GM23248 (cell line): ENCODE data around the gene GBP5. TPM values are rescaled to one million over a fixed set of nuclear protein-coding genes. Genes with fewer than 3 reads are reported as not detected.

ENCODE experiments used
- DNase-seq: peaks from one replicate; pipeline ENCODE4 v3.0.0-alpha.2; 2015
- H2AFZ ChIP-seq: fragments of 200-600 bp; sonication (generic); 2 replicates; pipeline ENCODE4 v1.6.1; 2016; ENCODE audit warnings: antibody characterized with exemption
- H3F3A ChIP-seq: fragments of 200-600 bp; sonication (generic); 2 replicates; pipeline ENCODE4 v1.6.1; 2016; ENCODE audit warnings: mild to moderate bottlenecking, antibody characterized with exemption, mixed run types; ENCODE audit not compliant: insufficient read depth
- H3K27ac ChIP-seq: fragments of 200-600 bp; sonication (generic); 2 replicates; pipeline ENCODE4 v1.5.1; 2016; ENCODE audit warnings: mild to moderate bottlenecking
- H3K27me3 ChIP-seq: fragments of 200-600 bp; sonication (generic); replicated peaks from 2 replicates; pipeline ENCODE4 v1.6.1; 2016; ENCODE audit warnings: mild to moderate bottlenecking; ENCODE audit not compliant: insufficient read depth
- H3K36me3 ChIP-seq: fragments of 200-600 bp; sonication (generic); 2 replicates; pipeline ENCODE4 v1.6.1; 2016; ENCODE audit warnings: low read depth, mild to moderate bottlenecking
- H3K4me1 ChIP-seq: fragments of 200-600 bp; sonication (generic); 2 replicates; pipeline ENCODE4 v1.6.1; 2016; ENCODE audit warnings: mild to moderate bottlenecking; ENCODE audit not compliant: insufficient read depth
- H3K4me2 ChIP-seq: fragments of 200-600 bp; sonication (generic); one replicate; pipeline ENCODE4 v1.6.1; 2016; ENCODE audit warnings: mild to moderate bottlenecking; ENCODE audit not compliant: unreplicated experiment
- H3K4me3 ChIP-seq: fragments of 200-600 bp; sonication (generic); 2 replicates; pipeline ENCODE4 v1.5.1; 2016; ENCODE audit warnings: mild to moderate bottlenecking
- H3K79me2 ChIP-seq: fragments of 200-600 bp; sonication (generic); 2 replicates; pipeline ENCODE4 v1.6.1; 2016; ENCODE audit warnings: mild to moderate bottlenecking; ENCODE audit not compliant: insufficient read depth
- H3K9ac ChIP-seq: fragments of 200-600 bp; sonication (generic); 2 replicates; pipeline ENCODE4 v1.6.1; 2016; ENCODE audit warnings: mild to moderate bottlenecking
- H3K9me2 ChIP-seq: fragments of 200-600 bp; sonication (generic); 2 replicates; pipeline ENCODE4 v1.6.1; 2016; ENCODE audit warnings: mixed run types, mild to moderate bottlenecking, moderate library complexity; ENCODE audit not compliant: insufficient read depth
- H3K9me3 ChIP-seq: fragments of 200-600 bp; sonication (generic); one replicate; pipeline ENCODE4 v1.6.1; 2017; ENCODE audit warnings: low read depth
- H4K20me1 ChIP-seq: fragments of 200-600 bp; sonication (generic); 2 replicates; pipeline ENCODE4 v1.6.0; 2016; ENCODE audit not compliant: insufficient read depth
- EZH2 ChIP-seq: fragments of 200-600 bp; sonication (generic); IDR thresholded peaks from 2 replicates; pipeline ENCODE4 v1.6.1; 2018; ENCODE audit warnings: antibody characterized with exemption, mild to moderate bottlenecking; ENCODE audit not compliant: insufficient read depth, poor library complexity, severe bottlenecking
- EZH2phosphoT487 ChIP-seq: fragments of 200-600 bp; sonication (generic); IDR thresholded peaks from 2 replicates; pipeline ENCODE4 v1.6.1; 2018; ENCODE audit warnings: antibody characterized with exemption, moderate library complexity, mild to moderate bottlenecking, low read depth; ENCODE audit not compliant: insufficient read depth
- WGBS, 2 experiments: methylation state at CpG; one replicate each; pipeline ENCODE4 v1.1.6; 2015 to 2017; ENCODE audit warnings: low lambda C conversion rate in 2 of 2, low coverage in 1 of 2; ENCODE audit errors: missing lambda C conversion rate in 2 of 2; 5-methylcytosine and 5-hydroxymethylcytosine counted together
- in situ Hi-C: fragments of 300-500 bp; cut with MboI; formaldehyde crosslinking; loops from 2 replicates; pipeline ENCODE4 v1.15.0; 2020
- polyA plus RNA-seq: library from polyadenylated mRNA; unstranded; fragments of >200 nt; fragmentation: Nextera tagmentation; extraction: Ambion mirVana; gene quantifications from 2 replicates; pipeline ENCODE4 v1.2.1, GENCODE V29; 2016
- total RNA-seq: library from RNA; depleted of rRNA; stranded (reverse); fragments of >200 nt; shearing (Covaris generic); gene quantifications from 2 replicates; pipeline ENCODE4 v1.2.3, GENCODE V29; 2014

The GBP5 gene
- total and polyA plus RNA-seq, 2 experiments from 2014 or later, result 0.43 to 1.2 TPM

- no peaks in the 10 kb centered on the region for H3K79me2 ChIP-seq
- H3F3A ChIP-seq, result no peaks in the 10 kb centered on the region
- H3K9me2 ChIP-seq, result no peaks in the 10 kb centered on the region
- 82 to 92% methylated on average over 1 of the region's 1 CpG for WGBS, 2 experiments
- H3K36me3 ChIP-seq, result no peaks in the 10 kb centered on the region
- peak overlapping the region; percentile 11; the same call in 1 of the 2 replicates for H3K4me3 ChIP-seq
- peaks cover 9% of the 10 kb centered on the region for H3K4me1 ChIP-seq
- DNase-seq, result peak; percentile 55
- TF ChIP-seq EZH2, result no peak
- TF ChIP-seq EZH2phosphoT487, result no peak
- no peaks in the 10 kb centered on the region for H3K27me3 ChIP-seq
- H3K9ac ChIP-seq, result no peak overlapping the region
- H2AFZ ChIP-seq, result peak overlapping the region; percentile 50
- in situ Hi-C loops, result no loop called here
- H4K20me1 ChIP-seq, result no peaks in the 10 kb centered on the region
- no peak overlapping the region for H3K27ac ChIP-seq
- no peaks in the 10 kb centered on the region for H3K9me3 ChIP-seq
- peak overlapping the region; percentile 6 for H3K4me2 ChIP-seq
Measured at GRCh38 chr1:89310505-89310904, 37.8 kb upstream of the GBP5 start.

- no peaks in the 10 kb centered on the region for H3F3A ChIP-seq
- peak overlapping the region; percentile 6 for H3K4me2 ChIP-seq
- H3K36me3 ChIP-seq, result no peaks in the 10 kb centered on the region
- no peaks in the 10 kb centered on the region for H3K79me2 ChIP-seq
- no peaks in the 10 kb centered on the region for H3K9me3 ChIP-seq
- no peak overlapping the region for H3K27ac ChIP-seq
- TF ChIP-seq EZH2phosphoT487 (no peak), EZH2 (no peak)
- H3K9me2 ChIP-seq, result no peaks in the 10 kb centered on the region
- no peak overlapping the region for H3K9ac ChIP-seq
- peaks cover 9% of the 10 kb centered on the region for H3K4me1 ChIP-seq
- no peak for DNase-seq
- H3K27me3 ChIP-seq, result no peaks in the 10 kb centered on the region
- no peaks in the 10 kb centered on the region for H4K20me1 ChIP-seq
- in situ Hi-C loops, result no loop called here
- H3K4me3 ChIP-seq, result no peak overlapping the region
- 37 to 44% methylated on average over 1 of the region's 1 CpG for WGBS, 2 experiments
- H2AFZ ChIP-seq, result peak overlapping the region; percentile 50
Measured at GRCh38 chr1:89309828-89310227, 37.2 kb upstream of the GBP5 start.

GRCh38 chr1:89306273-89306672 is 33.6 kb upstream of the GBP5 start:
- H3K36me3 ChIP-seq, result no peaks in the 10 kb centered on the region
- no peaks in the 10 kb centered on the region for H3K27me3 ChIP-seq
- H3K9me3 ChIP-seq, result no peaks in the 10 kb centered on the region
- TF ChIP-seq EZH2 (no peak), EZH2phosphoT487 (no peak)
- H4K20me1 ChIP-seq, result no peaks in the 10 kb centered on the region
- H3K4me1 ChIP-seq, result peaks cover 9% of the 10 kb centered on the region
- H2AFZ ChIP-seq, result peak overlapping the region; percentile 53
- H3K4me2 ChIP-seq, result no peak overlapping the region
- no peak overlapping the region for H3K4me3 ChIP-seq
- 23 to 24% methylated on average over 2 of the region's 2 CpGs for WGBS, 2 experiments
- H3K9ac ChIP-seq, result no peak overlapping the region
- no peak for DNase-seq
- H3K27ac ChIP-seq, result no peak overlapping the region
- no peaks in the 10 kb centered on the region for H3K79me2 ChIP-seq
- H3K9me2 ChIP-seq, result no peaks in the 10 kb centered on the region
- H3F3A ChIP-seq, result no peaks in the 10 kb centered on the region
- in situ Hi-C loops, result no loop called here

- Histone ChIP-seq H4K20me1 (no peaks in the 10 kb centered on the region), H3K9me2 (no peaks in the 10 kb centered on the region), H3K4me2 (no peak overlapping the region), H3K27me3 (no peaks in the 10 kb centered on the region), H3K9me3 (no peaks in the 10 kb centered on the region), H3F3A (no peaks in the 10 kb centered on the region), H2AFZ (no peak overlapping the region), H3K9ac (no peak overlapping the region), H3K4me1 (peaks cover 4% of the 10 kb centered on the region), H3K27ac (no peak overlapping the region), H3K36me3 (no peaks in the 10 kb centered on the region), H3K4me3 (no peak overlapping the region), H3K79me2 (no peaks in the 10 kb centered on the region)
- TF ChIP-seq EZH2phosphoT487 (no peak), EZH2 (no peak)
- 61 to 71% methylated on average over 2 of the region's 2 CpGs for WGBS, 2 experiments
- no peak for DNase-seq
- in situ Hi-C loops, result no loop called here
Measured at GRCh38 chr1:89305493-89305892, 32.8 kb upstream of the GBP5 start.

- Histone ChIP-seq H3K4me1 (no peaks in the 10 kb centered on the region), H3K4me3 (no peak overlapping the region)
Measured at GRCh38 chr1:89304572-89305230, 32.0 kb upstream of the GBP5 start.

More at GRCh38 chr1:89304572-89305230, 32.0 kb upstream of the GBP5 start:
- Histone ChIP-seq H3K4me2 (no peak overlapping the region), H4K20me1 (no peaks in the 10 kb centered on the region), H3K9ac (no peak overlapping the region), H3K27ac (no peak overlapping the region), H3F3A (no peaks in the 10 kb centered on the region), H3K79me2 (no peaks in the 10 kb centered on the region), H3K9me2 (no peaks in the 10 kb centered on the region), H3K36me3 (no peaks in the 10 kb centered on the region), H3K27me3 (no peaks in the 10 kb centered on the region), H3K9me3 (no peaks in the 10 kb centered on the region), H2AFZ (no peak overlapping the region)
- in situ Hi-C loops, result no loop called here
- DNase-seq, result no peak
- no peak for TF ChIP-seq EZH2
- TF ChIP-seq EZH2phosphoT487, result no peak
- 69 to 74% methylated on average over 2 of the region's 2 CpGs for WGBS, 2 experiments
